Esophagus squamous epithelium (tissue), 4 donors: ENCODE measurements around the gene UVRAG.

Source experiments
- CTCF ChIP-seq, 6 experiments: fragments of 450-650 bp in 4 of 6; fragments of 200-600 bp in 2 of 6; sonication (generic) in 2 of 6; IDR thresholded peaks; one replicate each; pipeline ENCODE4 v1.5.1; 2016 to 2019; ENCODE audit warnings: antibody characterized with exemption in 6 of 6, mild to moderate bottlenecking in 4 of 6, moderate library complexity in 4 of 6
- POLR2A ChIP-seq, 4 donors: fragments of 450-650 bp; IDR thresholded peaks; one replicate each; pipeline ENCODE4 v1.6.1; 2017; ENCODE audit warnings: antibody characterized with exemption in 4 of 4, mild to moderate bottlenecking in 4 of 4, moderate library complexity in 3 of 4

GRCh38 chr11:76140912-76141574 lies 326.0 kb downstream of the UVRAG start:
- no peak for TF ChIP-seq CTCF (IDR thresholded peaks at IDR 0.05)
- no peak for TF ChIP-seq POLR2A (IDR thresholded peaks at IDR 0.05)
